HG02588 (cell line): ENCODE measurements around the gene CRIP3.
"Not testable (repeated sequence)": the region's sequence is repeated elsewhere in the genome, so short reads cannot be mapped to it uniquely, and the experiment has no call there.

ENCODE experiments used
- ATAC-seq: cut with Tn5 transposase; IDR thresholded peaks from one replicate; pipeline ENCODE4 v1.9.1; 2021; ENCODE audit warnings: mild to moderate bottlenecking, moderate library complexity; ENCODE audit not compliant: unreplicated experiment

CRIP3 gene

GRCh38 chr6:43307451-43308100, 1.1 kb downstream of the CRIP3 start:
- ATAC-seq, result no peak

GRCh38 chr6:43306086-43306485, 2.5 kb downstream of the CRIP3 start:
- ATAC-seq, result no peak

GRCh38 chr6:43304882-43305281, 3.7 kb downstream of the CRIP3 start:
- no peak for ATAC-seq

GRCh38 chr6:43304361-43304760, 4.3 kb downstream of the CRIP3 start:
- ATAC-seq, result no peak

- no peak for ATAC-seq
Observed at GRCh38 chr6:43303751-43304331, 4.8 kb downstream of the CRIP3 start.

GRCh38 chr6:43303006-43303405, 5.6 kb downstream of the CRIP3 start:
- ATAC-seq, result not testable (repeated sequence)

- ATAC-seq, result no peak
Observed at GRCh38 chr6:43302126-43302525, 6.5 kb downstream of the CRIP3 start.

GRCh38 chr6:43301081-43301870, 7.3 kb downstream of the CRIP3 start:
- no peak for ATAC-seq

- ATAC-seq, result no peak
Observed at GRCh38 chr6:43299338-43300293, 9.0 kb downstream of the CRIP3 start.

- ATAC-seq, result no peak
Observed at GRCh38 chr6:43298565-43299337, 9.9 kb downstream of the CRIP3 start.

GRCh38 chr6:43297644-43298564, 10.7 kb downstream of the CRIP3 start, which contains the start of gene SLC22A7:
Gene SLC22A7, plus strand, starts transcription at chr6:43298260. Its CDS starts 99 bp downstream, at chr6:43298359.
- ATAC-seq, result no peak

GRCh38 chr6:43296780-43297497, 11.7 kb downstream of the CRIP3 start:
- no peak for ATAC-seq

GRCh38 chr6:43295456-43295855, 13.2 kb downstream of the CRIP3 start:
- no peak for ATAC-seq

GRCh38 chr6:43294536-43294935, 14.1 kb downstream of the CRIP3 start:
- ATAC-seq, result no peak

- ATAC-seq, result no peak
Observed at GRCh38 chr6:43293698-43294097, 14.9 kb downstream of the CRIP3 start.

- ATAC-seq, result no peak
Observed at GRCh38 chr6:43292763-43293318, 15.8 kb downstream of the CRIP3 start.

GRCh38 chr6:43292341-43292740, 16.3 kb downstream of the CRIP3 start:
- no peak for ATAC-seq

- ATAC-seq, result no peak
Observed at GRCh38 chr6:43291708-43292107, 16.9 kb downstream of the CRIP3 start.
